HepG2 (cell line): ENCODE results near the gene CACNA1F. TPM values are rescaled to one million over a fixed set of nuclear protein-coding genes. Genes with fewer than 3 reads are reported as not detected.

Experiments used
- ARNTL ChIP-seq: sonication (generic); formaldehyde crosslinking; IDR thresholded peaks from 2 replicates; pipeline ENCODE4 v1.4.0; 2020; ENCODE audit warnings: mild to moderate bottlenecking, missing genetic modification reagents
- ATAD3A ChIP-seq: sonication (generic); formaldehyde crosslinking; IDR thresholded peaks from 2 replicates; pipeline ENCODE4 v1.4.0; 2020; ENCODE audit warnings: missing genetic modification reagents
- EED ChIP-seq: sonication (generic); formaldehyde crosslinking; IDR thresholded peaks from 2 replicates; pipeline ENCODE4 v1.5.0; 2020; ENCODE audit warnings: mild to moderate bottlenecking, missing genetic modification reagents
- FOSL2 ChIP-seq: sonication (generic); formaldehyde crosslinking; IDR thresholded peaks from 2 replicates; pipeline ENCODE4 v1.4.0; 2020; ENCODE audit warnings: missing genetic modification reagents
- HMG20B ChIP-seq: conservative IDR thresholded peaks from 2 replicates; pipeline ENCODE4 v1.6.1; 2016; ENCODE audit warnings: missing genetic modification reagents, missing compliant biosample characterization
- HOXA5 ChIP-seq: sonication (generic); formaldehyde crosslinking; IDR thresholded peaks from 2 replicates; pipeline ENCODE4 v1.4.0; 2020; ENCODE audit warnings: missing genetic modification reagents
- KDM2A ChIP-seq: sonication (generic); formaldehyde crosslinking; IDR thresholded peaks from 2 replicates; pipeline ENCODE4 v1.4.0; 2020; ENCODE audit warnings: low read depth, missing genetic modification reagents, borderline replicate concordance
- KLF16 ChIP-seq, 2 experiments: sonication (generic) in 1 of 2; formaldehyde crosslinking in 1 of 2; IDR thresholded peaks; 2 replicates each; pipeline versions ENCODE4 v1.6.1 to v1.8.0; 2016 to 2023; ENCODE audit warnings: missing genetic modification reagents in 2 of 2, missing compliant biosample characterization in 1 of 2
- PAX8 ChIP-seq: sonication (generic); formaldehyde crosslinking; IDR thresholded peaks from 2 replicates; pipeline ENCODE4 v1.8.0; 2022; ENCODE audit warnings: mild to moderate bottlenecking, missing genetic modification reagents, borderline replicate concordance
- SRF ChIP-seq: IDR thresholded peaks from 2 replicates; pipeline ENCODE4 v1.6.1; 2011; ENCODE audit warnings: mild to moderate bottlenecking, low read depth, low read length, moderate library complexity
- TARDBP ChIP-seq: sonication (generic); formaldehyde crosslinking; IDR thresholded peaks from 2 replicates; pipeline ENCODE4 v1.8.0; 2022; ENCODE audit warnings: mild to moderate bottlenecking, missing genetic modification reagents
- THYN1 ChIP-seq: sonication (generic); formaldehyde crosslinking; IDR thresholded peaks from 2 replicates; pipeline ENCODE4 v1.8.1; 2023; ENCODE audit warnings: low read depth, mild to moderate bottlenecking, moderate library complexity, missing genetic modification reagents, borderline replicate concordance
- ZNF282 ChIP-seq: fragments of 450-650 bp; IDR thresholded peaks from 2 replicates; pipeline ENCODE4 v1.6.1; 2018; ENCODE audit not compliant: partially characterized antibody
- ZNF34 ChIP-seq: sonication (generic); formaldehyde crosslinking; IDR thresholded peaks from 2 replicates; pipeline ENCODE4 v1.4.0; 2020; ENCODE audit warnings: mild to moderate bottlenecking, missing genetic modification reagents, borderline replicate concordance
- ZNF543 ChIP-seq: sonication (generic); formaldehyde crosslinking; IDR thresholded peaks from 2 replicates; pipeline ENCODE4 v1.4.0; 2020; ENCODE audit warnings: mild to moderate bottlenecking, missing genetic modification reagents
- polyA plus RNA-seq, 8 experiments: library from polyadenylated mRNA; depleted of rRNA in 3 of 8; stranded (reverse) in 7 of 8; unstranded in 1 of 8; fragments of >200 nt; fragmentation: Illumina TruSeq in 4 of 8; extraction: Trizol in 4 of 8; gene quantifications; 2 replicates each; pipeline versions ENCODE4 v1.2.1 to v1.2.3, GENCODE V29; 2011 to 2016; ENCODE audit warnings: low read depth in 4 of 8, missing spikeins in 1 of 8, mixed read lengths in 1 of 8; ENCODE audit not compliant: insufficient read depth in 1 of 8
- total RNA-seq, 5 experiments: library from RNA; depleted of rRNA; stranded (reverse); fragments of >200 nt; fragmentation: Illumina TruSeq; extraction: Trizol; gene quantifications; 2 replicates each; pipeline ENCODE4 v1.2.3, GENCODE V29; 2016; ENCODE audit warnings: low read depth in 1 of 5
- TF ChIP-seq, protein P1 (sequence below): sonication (generic); formaldehyde crosslinking; IDR thresholded peaks from 2 replicates; pipeline ENCODE4 v1.5.0; 2020; ENCODE audit warnings: mild to moderate bottlenecking, missing genetic modification reagents
- TF ChIP-seq, protein P2 (sequence below): sonication (generic); formaldehyde crosslinking; IDR thresholded peaks from 2 replicates; pipeline ENCODE4 v1.8.0; 2022; ENCODE audit warnings: mild to moderate bottlenecking, missing genetic modification reagents; ENCODE audit not compliant: insufficient replicate concordance
- TF ChIP-seq, protein P3 (sequence below), 2 experiments: fragments of 450-650 bp in 1 of 2; sonication (generic) in 1 of 2; formaldehyde crosslinking; IDR thresholded peaks; 2 replicates each; pipeline versions ENCODE4 v1.5.0 to v1.8.0; 2020 to 2022; ENCODE audit warnings: mild to moderate bottlenecking in 1 of 2, missing genetic modification reagents in 1 of 2
- TF ChIP-seq, protein P4 (sequence below): IDR thresholded peaks from 2 replicates; pipeline ENCODE4 v1.6.1; 2016; ENCODE audit warnings: low read depth, missing genetic modification reagents, missing compliant biosample characterization

CACNA1F gene
- total and polyA plus RNA-seq, 2 of the 13 experiments (the other 11 are each of a cell fraction or from before 2014, with no cell fraction given) = 0.03 TPM; not detected in 1

DNA sequence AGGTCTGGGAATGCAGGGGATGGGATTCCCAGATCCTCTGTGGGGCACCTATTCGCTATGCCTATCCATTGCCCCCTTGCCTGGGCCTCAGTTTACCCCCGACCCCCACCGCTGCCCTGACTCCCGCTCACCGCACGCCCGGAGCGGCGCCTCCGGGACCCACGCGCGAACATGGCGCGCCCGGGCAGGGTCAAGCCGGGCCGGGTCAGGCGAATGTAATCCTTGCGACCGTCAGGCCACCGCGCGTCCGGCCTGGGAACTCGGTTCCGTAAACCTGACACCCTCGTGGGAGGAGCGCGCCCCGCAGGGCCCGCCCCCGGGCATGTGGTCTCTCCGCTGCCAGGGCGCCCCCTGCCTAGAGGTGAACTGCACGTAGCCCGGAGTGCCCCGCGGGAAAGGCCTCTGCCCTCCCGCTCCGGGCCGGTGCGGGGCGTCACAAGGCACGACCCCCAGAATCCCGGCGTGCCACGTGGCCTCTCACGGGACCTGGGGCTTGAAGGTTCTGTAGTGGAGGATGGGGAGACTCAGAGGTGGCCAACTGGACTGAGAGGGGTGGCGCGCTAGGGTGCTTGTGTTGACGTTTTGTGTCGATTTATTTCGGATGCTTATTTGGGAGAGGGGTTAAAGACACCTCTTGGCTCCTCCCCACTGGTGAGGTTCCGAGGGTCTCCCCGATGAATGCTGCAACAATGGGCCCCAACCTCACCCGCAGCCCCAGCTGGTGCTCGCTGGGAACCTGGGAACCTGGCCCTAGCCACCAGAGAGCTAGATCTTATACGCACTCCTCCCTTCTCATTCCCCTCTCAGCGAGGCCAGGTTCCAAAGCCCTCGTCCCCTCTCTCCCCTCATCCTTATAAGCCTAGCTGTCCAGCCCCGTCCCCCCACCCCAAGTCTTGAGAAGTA is 46.8 kb downstream of the CACNA1F start, which contains the start of gene PRICKLE3 (continued):
- TF ChIP-seq ARNTL (CRISPR knock-in tag) (no peak), HMG20B (CRISPR knock-in tag) (no peak), TARDBP (CRISPR knock-in tag) (no peak), KLF16 (CRISPR knock-in tag; IDR thresholded peaks at IDR 0.05) (0 out of 4 replicates have a peak, but pooled peaks of 1 of the 2 experiments have one; percentile 39), FOSL2 (CRISPR knock-in tag) (peak; percentile 7; the same call in 1 of the 2 replicates), ZNF543 (CRISPR knock-in tag) (no peak), THYN1 (no peak), SRF (no peak), HOXA5 (CRISPR knock-in tag) (no peak), EED (CRISPR knock-in tag) (peak; percentile 75), PAX8 (CRISPR knock-in tag) (no peak), ATAD3A (CRISPR knock-in tag) (no peak), ZNF34 (CRISPR knock-in tag) (no peak), ZNF282 (no peak), KDM2A (CRISPR knock-in tag) (peak; percentile 73)
- TF ChIP-seq, protein P1, sequence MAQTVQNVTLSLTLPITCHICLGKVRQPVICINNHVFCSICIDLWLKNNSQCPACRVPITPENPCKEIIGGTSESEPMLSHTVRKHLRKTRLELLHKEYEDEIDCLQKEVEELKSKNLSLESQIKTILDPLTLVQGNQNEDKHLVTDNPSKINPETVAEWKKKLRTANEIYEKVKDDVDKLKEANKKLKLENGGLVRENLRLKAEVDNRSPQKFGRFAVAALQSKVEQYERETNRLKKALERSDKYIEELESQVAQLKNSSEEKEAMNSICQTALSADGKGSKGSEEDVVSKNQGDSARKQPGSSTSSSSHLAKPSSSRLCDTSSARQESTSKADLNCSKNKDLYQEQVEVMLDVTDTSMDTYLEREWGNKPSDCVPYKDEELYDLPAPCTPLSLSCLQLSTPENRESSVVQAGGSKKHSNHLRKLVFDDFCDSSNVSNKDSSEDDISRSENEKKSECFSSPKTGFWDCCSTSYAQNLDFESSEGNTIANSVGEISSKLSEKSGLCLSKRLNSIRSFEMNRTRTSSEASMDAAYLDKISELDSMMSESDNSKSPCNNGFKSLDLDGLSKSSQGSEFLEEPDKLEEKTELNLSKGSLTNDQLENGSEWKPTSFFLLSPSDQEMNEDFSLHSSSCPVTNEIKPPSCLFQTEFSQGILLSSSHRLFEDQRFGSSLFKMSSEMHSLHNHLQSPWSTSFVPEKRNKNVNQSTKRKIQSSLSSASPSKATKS (CRISPR knock-in tag) = no peak
- TF ChIP-seq, protein P2, sequence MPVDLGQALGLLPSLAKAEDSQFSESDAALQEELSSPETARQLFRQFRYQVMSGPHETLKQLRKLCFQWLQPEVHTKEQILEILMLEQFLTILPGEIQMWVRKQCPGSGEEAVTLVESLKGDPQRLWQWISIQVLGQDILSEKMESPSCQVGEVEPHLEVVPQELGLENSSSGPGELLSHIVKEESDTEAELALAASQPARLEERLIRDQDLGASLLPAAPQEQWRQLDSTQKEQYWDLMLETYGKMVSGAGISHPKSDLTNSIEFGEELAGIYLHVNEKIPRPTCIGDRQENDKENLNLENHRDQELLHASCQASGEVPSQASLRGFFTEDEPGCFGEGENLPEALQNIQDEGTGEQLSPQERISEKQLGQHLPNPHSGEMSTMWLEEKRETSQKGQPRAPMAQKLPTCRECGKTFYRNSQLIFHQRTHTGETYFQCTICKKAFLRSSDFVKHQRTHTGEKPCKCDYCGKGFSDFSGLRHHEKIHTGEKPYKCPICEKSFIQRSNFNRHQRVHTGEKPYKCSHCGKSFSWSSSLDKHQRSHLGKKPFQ (CRISPR knock-in tag) = no peak
- TF ChIP-seq, protein P3, sequence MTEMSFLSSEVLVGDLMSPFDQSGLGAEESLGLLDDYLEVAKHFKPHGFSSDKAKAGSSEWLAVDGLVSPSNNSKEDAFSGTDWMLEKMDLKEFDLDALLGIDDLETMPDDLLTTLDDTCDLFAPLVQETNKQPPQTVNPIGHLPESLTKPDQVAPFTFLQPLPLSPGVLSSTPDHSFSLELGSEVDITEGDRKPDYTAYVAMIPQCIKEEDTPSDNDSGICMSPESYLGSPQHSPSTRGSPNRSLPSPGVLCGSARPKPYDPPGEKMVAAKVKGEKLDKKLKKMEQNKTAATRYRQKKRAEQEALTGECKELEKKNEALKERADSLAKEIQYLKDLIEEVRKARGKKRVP (CRISPR knock-in tag; IDR thresholded peaks at IDR 0.05) = no peak
- TF ChIP-seq, protein P4, sequence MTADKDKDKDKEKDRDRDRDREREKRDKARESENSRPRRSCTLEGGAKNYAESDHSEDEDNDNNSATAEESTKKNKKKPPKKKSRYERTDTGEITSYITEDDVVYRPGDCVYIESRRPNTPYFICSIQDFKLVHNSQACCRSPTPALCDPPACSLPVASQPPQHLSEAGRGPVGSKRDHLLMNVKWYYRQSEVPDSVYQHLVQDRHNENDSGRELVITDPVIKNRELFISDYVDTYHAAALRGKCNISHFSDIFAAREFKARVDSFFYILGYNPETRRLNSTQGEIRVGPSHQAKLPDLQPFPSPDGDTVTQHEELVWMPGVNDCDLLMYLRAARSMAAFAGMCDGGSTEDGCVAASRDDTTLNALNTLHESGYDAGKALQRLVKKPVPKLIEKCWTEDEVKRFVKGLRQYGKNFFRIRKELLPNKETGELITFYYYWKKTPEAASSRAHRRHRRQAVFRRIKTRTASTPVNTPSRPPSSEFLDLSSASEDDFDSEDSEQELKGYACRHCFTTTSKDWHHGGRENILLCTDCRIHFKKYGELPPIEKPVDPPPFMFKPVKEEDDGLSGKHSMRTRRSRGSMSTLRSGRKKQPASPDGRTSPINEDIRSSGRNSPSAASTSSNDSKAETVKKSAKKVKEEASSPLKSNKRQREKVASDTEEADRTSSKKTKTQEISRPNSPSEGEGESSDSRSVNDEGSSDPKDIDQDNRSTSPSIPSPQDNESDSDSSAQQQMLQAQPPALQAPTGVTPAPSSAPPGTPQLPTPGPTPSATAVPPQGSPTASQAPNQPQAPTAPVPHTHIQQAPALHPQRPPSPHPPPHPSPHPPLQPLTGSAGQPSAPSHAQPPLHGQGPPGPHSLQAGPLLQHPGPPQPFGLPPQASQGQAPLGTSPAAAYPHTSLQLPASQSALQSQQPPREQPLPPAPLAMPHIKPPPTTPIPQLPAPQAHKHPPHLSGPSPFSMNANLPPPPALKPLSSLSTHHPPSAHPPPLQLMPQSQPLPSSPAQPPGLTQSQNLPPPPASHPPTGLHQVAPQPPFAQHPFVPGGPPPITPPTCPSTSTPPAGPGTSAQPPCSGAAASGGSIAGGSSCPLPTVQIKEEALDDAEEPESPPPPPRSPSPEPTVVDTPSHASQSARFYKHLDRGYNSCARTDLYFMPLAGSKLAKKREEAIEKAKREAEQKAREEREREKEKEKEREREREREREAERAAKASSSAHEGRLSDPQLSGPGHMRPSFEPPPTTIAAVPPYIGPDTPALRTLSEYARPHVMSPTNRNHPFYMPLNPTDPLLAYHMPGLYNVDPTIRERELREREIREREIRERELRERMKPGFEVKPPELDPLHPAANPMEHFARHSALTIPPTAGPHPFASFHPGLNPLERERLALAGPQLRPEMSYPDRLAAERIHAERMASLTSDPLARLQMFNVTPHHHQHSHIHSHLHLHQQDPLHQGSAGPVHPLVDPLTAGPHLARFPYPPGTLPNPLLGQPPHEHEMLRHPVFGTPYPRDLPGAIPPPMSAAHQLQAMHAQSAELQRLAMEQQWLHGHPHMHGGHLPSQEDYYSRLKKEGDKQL (CRISPR knock-in tag) = no peak
